Neuronal stem cell (in vitro differentiated cells): ENCODE measurements around the gene SRC.

Source experiments
- DNase-seq: peaks from one replicate; pipeline ENCODE4 v3.0.0-alpha.2; 2013; ENCODE audit warnings: low spot score
- H2AFZ ChIP-seq: one replicate; pipeline ENCODE4 v1.6.1; 2013; ENCODE audit warnings: mild to moderate bottlenecking, low read length, inconsistent platforms
- H2AK5ac ChIP-seq: 2 replicates; pipeline ENCODE4 v1.6.1; 2013; ENCODE audit warnings: low read depth, mild to moderate bottlenecking, inconsistent platforms, low read length, moderate library complexity, mixed read lengths
- H2BK120ac ChIP-seq: 2 replicates; pipeline ENCODE4 v1.6.1; 2013; ENCODE audit warnings: low read depth, mild to moderate bottlenecking, inconsistent platforms, low read length, moderate library complexity, mixed read lengths
- H2BK12ac ChIP-seq: one replicate; pipeline ENCODE4 v1.6.1; 2013; ENCODE audit warnings: low read length, inconsistent platforms
- H2BK15ac ChIP-seq: 2 replicates; pipeline ENCODE4 v1.6.1; 2013; ENCODE audit warnings: mild to moderate bottlenecking, low read length, inconsistent platforms, mixed read lengths
- H2BK5ac ChIP-seq: one replicate; pipeline ENCODE4 v1.6.1; 2013; ENCODE audit warnings: inconsistent platforms, mild to moderate bottlenecking, low read length, moderate library complexity
- H3K14ac ChIP-seq: one replicate; pipeline ENCODE4 v1.6.1; 2013; ENCODE audit warnings: low read length, inconsistent platforms
- H3K18ac ChIP-seq: 2 replicates; pipeline ENCODE4 v1.6.1; 2013; ENCODE audit warnings: low read length, inconsistent platforms
- H3K23ac ChIP-seq: 2 replicates; pipeline ENCODE4 v1.6.1; 2013; ENCODE audit warnings: low read depth, mild to moderate bottlenecking, mixed read lengths, low read length, inconsistent platforms; ENCODE audit not compliant: poor library complexity
- H3K27ac ChIP-seq: replicated peaks from 3 replicates; pipeline ENCODE4 v1.5.1; 2013; ENCODE audit warnings: low read length, inconsistent platforms
- H3K27me3 ChIP-seq, 3 experiments: 2 replicates each; pipeline ENCODE4 v1.6.1; 2013; ENCODE audit warnings: low read length in 3 of 3, mild to moderate bottlenecking in 2 of 3, inconsistent platforms in 1 of 3, low read depth in 1 of 3, mixed read lengths in 1 of 3, moderate library complexity in 1 of 3; ENCODE audit not compliant: control insufficient read depth in 3 of 3, insufficient read depth in 3 of 3
- H3K36me3 ChIP-seq, 2 donors: replicated peaks in 1 of 2; 2 replicates each; pipeline ENCODE4 v1.6.1; 2013; ENCODE audit warnings: low read length in 2 of 2; ENCODE audit not compliant: control insufficient read depth in 2 of 2, insufficient read depth in 2 of 2
- H3K4ac ChIP-seq: 2 replicates; pipeline ENCODE4 v1.6.1; 2013; ENCODE audit warnings: inconsistent platforms, mild to moderate bottlenecking, low read length, moderate library complexity
- H3K4me1 ChIP-seq, 2 donors: 1 replicate in 1 of 2; 2 replicates in 1 of 2; pipeline ENCODE4 v1.6.1; 2013; ENCODE audit warnings: low read length in 2 of 2, low read depth in 1 of 2; ENCODE audit not compliant: control insufficient read depth in 2 of 2, insufficient read depth in 1 of 2
- H3K4me2 ChIP-seq: one replicate; pipeline ENCODE4 v1.6.1; 2013; ENCODE audit warnings: mild to moderate bottlenecking, low read length, inconsistent platforms; ENCODE audit not compliant: insufficient read depth, poor library complexity, severe bottlenecking
- H3K4me3 ChIP-seq, 2 donors: 2 replicates each; pipeline ENCODE4 v1.5.1; 2013; ENCODE audit warnings: low read length in 2 of 2, mild to moderate bottlenecking in 2 of 2, inconsistent platforms in 1 of 2, moderate library complexity in 1 of 2
- H3K79me1 ChIP-seq: one replicate; pipeline ENCODE4 v1.6.1; 2013; ENCODE audit warnings: low read depth, mild to moderate bottlenecking, inconsistent platforms, low read length, moderate library complexity
- H3K9ac ChIP-seq: one replicate; pipeline ENCODE4 v1.6.1; 2013; ENCODE audit warnings: mild to moderate bottlenecking, low read depth, low read length, inconsistent platforms; ENCODE audit not compliant: poor library complexity
- H3K9me3 ChIP-seq, 2 donors: replicated peaks in 1 of 2; 2 replicates each; pipeline versions ENCODE3 to v1.6.1; 2013; ENCODE audit warnings: low read length in 2 of 2, mild to moderate bottlenecking in 2 of 2, inconsistent platforms in 1 of 2, low read depth in 1 of 2, mixed read lengths in 1 of 2, moderate library complexity in 1 of 2; ENCODE audit not compliant: control insufficient read depth in 2 of 2, insufficient read depth in 1 of 2
- H4K8ac ChIP-seq: one replicate; pipeline ENCODE4 v1.6.1; 2013; ENCODE audit warnings: low read depth, mild to moderate bottlenecking, inconsistent platforms, low read length, moderate library complexity
- H4K91ac ChIP-seq: one replicate; pipeline ENCODE4 v1.6.1; 2013; ENCODE audit warnings: low read length, low read depth, mild to moderate bottlenecking, inconsistent platforms; ENCODE audit not compliant: poor library complexity
- WGBS, 2 donors: extraction: QIAGEN DNeasy Blood & Tissue Kit; methylation state at CpG; one replicate each; pipeline ENCODE4 v1.1.7; 2013; ENCODE audit warnings: missing lambda C conversion rate in 2 of 2, mixed read lengths in 1 of 2; ENCODE audit not compliant: insufficient read length in 2 of 2, insufficient replicate concordance in 1 of 2; ENCODE audit errors: extremely low coverage in 2 of 2; 5-methylcytosine and 5-hydroxymethylcytosine counted together

The SRC gene

DNA sequence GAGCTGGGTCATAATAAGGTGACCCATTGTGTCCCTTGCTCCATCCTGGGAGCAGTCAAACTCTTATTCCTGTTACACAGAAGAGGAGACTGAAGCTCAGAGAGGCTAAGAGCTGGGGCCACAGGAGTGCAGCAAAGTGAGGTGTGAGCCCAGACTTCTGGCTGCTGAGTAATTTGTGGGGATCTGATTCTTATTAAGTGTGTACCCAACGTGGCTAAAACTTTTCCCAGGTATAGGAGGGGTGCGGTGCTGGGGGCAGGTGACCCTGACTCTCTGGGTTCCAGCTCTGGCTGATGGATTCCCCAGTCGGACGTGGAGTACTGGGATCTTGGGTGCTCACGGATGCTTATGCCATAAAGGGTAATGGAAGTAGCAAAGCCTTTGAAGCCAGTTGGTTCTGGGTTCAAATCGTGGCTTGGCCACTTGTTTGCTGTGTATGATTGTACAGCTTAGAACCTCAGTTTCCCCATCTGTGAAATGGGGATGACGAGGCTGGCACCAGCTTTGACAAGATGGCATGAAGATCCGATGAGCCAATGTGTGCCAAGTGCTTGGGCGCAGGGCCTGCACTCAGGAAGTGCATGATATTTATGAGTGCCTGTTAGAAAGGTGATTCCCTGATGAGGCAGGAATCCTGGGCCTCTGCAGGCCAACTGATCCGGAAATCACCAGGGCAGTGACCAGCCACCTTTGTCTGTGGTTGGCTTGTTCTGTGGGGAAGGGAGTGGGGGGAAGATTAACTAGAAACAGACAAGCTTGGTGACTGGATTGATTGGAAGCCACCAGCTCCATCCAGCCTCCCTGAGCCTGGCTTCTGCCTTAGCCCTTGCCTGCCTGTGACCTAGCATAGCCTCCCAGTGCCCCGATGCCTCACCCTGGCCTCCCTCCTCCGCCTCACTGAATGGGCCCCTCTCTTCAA, 6.0 kb downstream of the SRC start:
- no peaks in the 10 kb centered on the region for H3K27me3 ChIP-seq
- no peak overlapping the region for H3K23ac ChIP-seq
- peaks cover 2% of the 10 kb centered on the region in 2 donors for H3K4me1 ChIP-seq
- H2BK120ac ChIP-seq = no peak overlapping the region
- no peak overlapping the region for H3K9ac ChIP-seq
- WGBS, 2 donors = no CpG with 5 or more reads among the region's 12 CpGs
- H2BK5ac ChIP-seq = no peak overlapping the region
- no peak overlapping the region for H3K4ac ChIP-seq
- DNase-seq = no peak
- H4K8ac ChIP-seq = no peak overlapping the region
- H3K27ac ChIP-seq = no peak overlapping the region
- no peaks in the 10 kb centered on the region for H3K9me3 ChIP-seq
- H3K14ac ChIP-seq = no peak overlapping the region
- H3K4me2 ChIP-seq = no peak overlapping the region
- H3K18ac ChIP-seq = no peak overlapping the region
- H3K4me3 ChIP-seq = no peak overlapping the region
- no peak overlapping the region for H2AFZ ChIP-seq
- no peak overlapping the region for H2BK15ac ChIP-seq
- no peak overlapping the region for H2AK5ac ChIP-seq
- H4K91ac ChIP-seq = no peak overlapping the region
- peaks cover 32% of the 10 kb centered on the region for H3K79me1 ChIP-seq
- H2BK12ac ChIP-seq = no peak overlapping the region
- H3K36me3 ChIP-seq = peaks cover 4 to 45% of the 10 kb centered on the region in 2 donors

DNA sequence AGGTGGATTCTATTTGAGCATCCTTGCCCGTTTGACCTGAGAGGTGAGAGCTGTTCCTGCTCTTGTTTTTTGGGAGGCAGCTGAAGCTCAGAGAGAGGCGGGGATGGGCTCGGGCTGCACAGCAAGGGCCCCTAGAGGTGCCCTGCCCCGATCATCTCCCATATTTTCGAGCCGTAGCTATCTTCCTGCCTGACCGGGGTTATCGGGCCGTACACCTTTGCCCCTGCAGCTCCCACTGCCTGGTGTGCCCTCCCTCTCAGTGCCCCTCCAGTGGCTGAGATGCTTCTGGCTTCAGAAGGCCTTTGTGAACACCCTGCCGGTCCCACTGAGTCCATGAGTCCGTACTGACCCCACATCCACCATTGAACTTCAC, 6.7 kb downstream of the SRC start:
- Histone ChIP-seq H3K4me3 (no peak overlapping the region), H2BK15ac (no peak overlapping the region), H4K91ac (no peak overlapping the region), H4K8ac (no peak overlapping the region), H2BK12ac (no peak overlapping the region), H3K9me3 (no peaks in the 10 kb centered on the region), H3K4ac (no peak overlapping the region), H3K27ac (no peak overlapping the region), H2BK120ac (no peak overlapping the region), H3K36me3 (peaks cover 4 to 41% of the 10 kb centered on the region in 2 donors), H3K79me1 (peaks cover 32% of the 10 kb centered on the region), H2BK5ac (no peak overlapping the region), H3K27me3 (no peaks in the 10 kb centered on the region), H3K9ac (no peak overlapping the region), H2AK5ac (no peak overlapping the region), H2AFZ (no peak overlapping the region), H3K4me2 (no peak overlapping the region), H3K23ac (no peak overlapping the region), H3K18ac (no peak overlapping the region), H3K14ac (no peak overlapping the region), H3K4me1 (no peaks in the 10 kb centered on the region)
- no peak for DNase-seq
- no CpG with 5 or more reads among the region's 11 CpGs for WGBS, 2 donors

DNA sequence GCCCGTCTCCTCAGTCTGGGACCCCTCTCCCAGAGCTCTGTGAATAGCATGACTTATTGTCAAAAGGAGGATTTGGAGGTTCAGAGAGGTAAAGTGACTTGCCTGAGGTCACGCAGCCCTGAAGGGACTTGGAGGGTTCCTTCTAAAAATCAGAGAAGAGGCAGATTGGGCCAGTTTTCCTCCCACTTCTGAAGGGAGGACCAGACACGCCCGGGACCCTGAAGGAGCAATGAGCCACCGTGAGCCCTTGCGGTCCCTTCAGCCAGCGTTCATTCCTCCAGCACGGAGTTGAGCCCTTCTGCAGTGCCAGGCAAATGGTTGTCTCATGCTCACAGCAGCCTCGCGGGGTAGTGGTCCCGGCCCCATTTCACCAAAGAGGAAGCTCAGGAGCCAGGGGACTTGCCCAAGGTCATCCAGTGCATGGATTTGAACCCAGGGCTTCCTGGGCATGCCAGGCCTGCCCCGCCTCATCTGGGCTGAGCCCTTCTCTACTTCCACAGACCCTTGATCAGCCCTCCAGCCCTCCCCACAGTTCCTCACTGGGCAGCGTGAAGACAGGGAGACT, 7.4 kb downstream of the SRC start:
- Histone ChIP-seq H2BK120ac (no peak overlapping the region), H3K4me2 (no peak overlapping the region), H2AK5ac (no peak overlapping the region), H3K4me1 (no peaks in the 10 kb centered on the region), H3K9me3 (no peaks in the 10 kb centered on the region), H3K4me3 (no peak overlapping the region), H3K18ac (no peak overlapping the region), H4K91ac (no peak overlapping the region), H3K14ac (no peak overlapping the region), H3K23ac (no peak overlapping the region), H3K27ac (no peak overlapping the region), H2BK5ac (no peak overlapping the region), H3K4ac (no peak overlapping the region), H3K27me3 (no peaks in the 10 kb centered on the region), H2BK12ac (no peak overlapping the region), H3K9ac (no peak overlapping the region), H4K8ac (no peak overlapping the region), H3K36me3 (peaks cover 4 to 40% of the 10 kb centered on the region in 2 donors), H2BK15ac (no peak overlapping the region), H3K79me1 (peaks cover 30% of the 10 kb centered on the region), H2AFZ (no peak overlapping the region)
- DNase-seq = no peak
- no CpG with 5 or more reads among the region's 13 CpGs for WGBS, 2 donors
